Ovary (tissue), 9 donors: ENCODE results near the gene FXN. TPM values are rescaled to one million over a fixed set of nuclear protein-coding genes. Genes with fewer than 3 reads are reported as not detected.

Source experiments
- DNase-seq, 5 donors: peaks; one replicate each; pipeline ENCODE4 v3.0.0-alpha.2; 2019 to 2020
- H3K27ac ChIP-seq, 2 donors: fragments of 200-600 bp; one replicate each; pipeline versions ENCODE4 v1.5.1 to v1.8.0; 2019 to 2022
- H3K27me3 ChIP-seq: fragments of 200-600 bp; one replicate; pipeline ENCODE4 v1.8.0; 2022
- H3K36me3 ChIP-seq: fragments of 200-600 bp; sonication (generic); one replicate; pipeline ENCODE4 v1.5.1; 2019
- H3K4me1 ChIP-seq: one replicate; pipeline ENCODE4 v1.8.1; 2013; ENCODE audit warnings: mild to moderate bottlenecking, moderate library complexity; ENCODE audit not compliant: insufficient read depth
- H3K4me3 ChIP-seq: fragments of 200-600 bp; sonication (generic); one replicate; pipeline ENCODE4 v1.5.1; 2017
- H3K9me3 ChIP-seq, 2 donors: fragments of 200-600 bp in 1 of 2; sonication (generic) in 1 of 2; one replicate each; pipeline versions ENCODE4 v1.5.1 to v1.8.1; 2013 to 2019; ENCODE audit warnings: mild to moderate bottlenecking in 1 of 2, moderate library complexity in 1 of 2
- CTCF ChIP-seq, 3 donors: fragments of 450-650 bp in 2 of 3; fragments of 200-600 bp in 1 of 3; IDR thresholded peaks; one replicate each; pipeline versions ENCODE4 v1.5.1 to v1.8.0; 2016 to 2022; ENCODE audit warnings: antibody characterized with exemption in 3 of 3, mild to moderate bottlenecking in 1 of 3
- EP300 ChIP-seq: sonication (generic); formaldehyde crosslinking; IDR thresholded peaks from one replicate; pipeline ENCODE4 v1.6.1; 2017; ENCODE audit warnings: antibody characterized with exemption
- POLR2A ChIP-seq: fragments of 450-650 bp; IDR thresholded peaks from one replicate; pipeline ENCODE4 v1.6.1; 2017; ENCODE audit warnings: antibody characterized with exemption, mild to moderate bottlenecking, moderate library complexity
- WGBS, 3 donors: extraction: QIAGEN DNeasy Blood & Tissue Kit in 1 of 3; methylation state at CpG; one replicate each; pipeline versions ENCODE4 v1.1.5 to v1.1.7; 2013 to 2017; 5-methylcytosine and 5-hydroxymethylcytosine counted together
- intact Hi-C, 4 donors: fragments of 100-400 bp; cut with DNase I; formaldehyde crosslinking; loops; one replicate each; pipeline versions ENCODE4 v1.11.0 to v1.15.1; 2022 to 2023
- polyA plus RNA-seq, 2 donors: library from polyadenylated mRNA; stranded (reverse); fragments of 200-250 nt in 1 of 2; fragments of 350-450 nt in 1 of 2; fragmentation: Illumina TruSeq in 1 of 2; extraction: RNeasy Lipid Tissue Mini Kit (QIAGEN cat#74804) in 1 of 2; gene quantifications; one replicate each; pipeline ENCODE4 v1.2.3, GENCODE V29; 2013 to 2014
- total RNA-seq, 7 donors: library from RNA; depleted of rRNA in 2 of 7; stranded (reverse); fragments of >200 nt in 2 of 7; fragmentation: NEBNext Ultra II Directional in 3 of 7; extraction: Animal tissue kit (Norgen Biotek cat#: 25700) in 3 of 7; gene quantifications; one replicate each; pipeline versions ENCODE4 v1.1.0 to v1.2.4, GENCODE V29; 2016 to 2023
- donor health status: DM: no; HTN: no; CAD: no; lungs with moderate emphysema.
- donor health status: DM: no; HTN: no; CAD: no.
- donor health status: Bipolar disorder and iron deficiency.
- donor health status: DM: yes; HTN: yes; CAD: no.
- donor health status: DM: no; HTN: no; CAD: no.
- donor health status: DM: yes; HTN: yes; CAD: no.

Gene FXN
- total and polyA plus RNA-seq, 9 donors = 4.5 to 29.2 (median 21.9) TPM

- intact Hi-C loops = loop anchor here in 1 of 4 donors (10.0 kb wide), 1 partner anchor 1560 kb away; no protein-coding TSS in a partner anchor
- WGBS, 3 donors = 35 to 50% (median 40%) methylated on average over 9 of the region's 9 CpGs
- no peaks in the 10 kb centered on the region for H3K9me3 ChIP-seq
- DNase-seq = no peak
- H3K27me3 ChIP-seq = no peaks in the 10 kb centered on the region
- no peak overlapping the region for H3K27ac ChIP-seq
- peaks cover 5% of the 10 kb centered on the region for H3K4me1 ChIP-seq
- no peaks in the 10 kb centered on the region for H3K36me3 ChIP-seq
- no peak overlapping the region for H3K4me3 ChIP-seq
- TF ChIP-seq CTCF (IDR thresholded peaks at IDR 0.05) (no peak), EP300 (no peak)
Observed at GRCh38 chr9:69044240-69045219, 9.0 kb downstream of the FXN start.

DNA sequence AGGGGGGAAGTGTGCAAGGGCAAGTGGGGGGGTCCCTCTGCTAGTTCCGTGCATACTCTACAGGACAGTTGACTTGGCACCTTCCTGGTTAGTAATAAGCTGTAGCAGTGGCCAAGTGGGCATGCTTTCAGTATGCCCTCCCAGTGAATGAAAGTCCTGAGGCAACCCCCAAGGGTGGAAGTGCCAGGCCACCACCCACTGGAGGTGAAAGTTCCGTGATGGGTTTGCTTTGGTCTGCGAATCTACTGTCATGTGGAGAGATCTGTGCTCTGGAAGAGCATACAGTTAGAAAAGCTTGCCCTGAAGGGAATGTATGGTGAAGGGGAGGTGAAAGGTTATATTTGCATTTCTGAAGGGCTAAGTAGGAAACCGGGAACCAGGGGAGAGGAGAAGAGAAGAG lies 10.3 kb downstream of the FXN start:
- no peaks in the 10 kb centered on the region for H3K27me3 ChIP-seq
- no peak overlapping the region for H3K27ac ChIP-seq
- 88 to 90% (median 88%) methylated on average over 4 of the region's 4 CpGs for WGBS, 3 donors
- no peaks in the 10 kb centered on the region for H3K36me3 ChIP-seq
- DNase-seq = no peak
- intact Hi-C loops = loop anchor here in 1 of 4 donors (10.0 kb wide), 1 partner anchor 1559 kb away; no protein-coding TSS in a partner anchor
- no peak overlapping the region for H3K4me3 ChIP-seq
- TF ChIP-seq EP300 (no peak), CTCF (IDR thresholded peaks at IDR 0.05) (no peak), POLR2A (no peak)
- peaks cover 5% of the 10 kb centered on the region for H3K4me1 ChIP-seq
- H3K9me3 ChIP-seq = no peaks in the 10 kb centered on the region

GRCh38 chr9:69046723-69047122 lies 11.2 kb downstream of the FXN start:
- H3K27me3 ChIP-seq = no peaks in the 10 kb centered on the region
- DNase-seq = no peak
- H3K36me3 ChIP-seq = no peaks in the 10 kb centered on the region
- no peaks in the 10 kb centered on the region for H3K9me3 ChIP-seq
- TF ChIP-seq CTCF (IDR thresholded peaks at IDR 0.05) (no peak), EP300 (no peak), POLR2A (no peak)
- 72 to 77% (median 74%) methylated on average over 4 of the region's 4 CpGs for WGBS, 3 donors
- H3K4me1 ChIP-seq = peaks cover 5% of the 10 kb centered on the region
- intact Hi-C loops = loop anchor here in 1 of 4 donors (10.0 kb wide), 1 partner anchor 1558 kb away; no protein-coding TSS in a partner anchor
- no peak overlapping the region for H3K27ac ChIP-seq
- no peak overlapping the region for H3K4me3 ChIP-seq

- intact Hi-C loops = loop anchor here in 1 of 4 donors (10.0 kb wide), 1 partner anchor 1557 kb away; no protein-coding TSS in a partner anchor
- DNase-seq = no peak
Observed at GRCh38 chr9:69047371-69047770, 11.8 kb downstream of the FXN start.

More at GRCh38 chr9:69047371-69047770, 11.8 kb downstream of the FXN start:
- TF ChIP-seq POLR2A (no peak), EP300 (no peak), CTCF (IDR thresholded peaks at IDR 0.05) (no peak)
- Histone ChIP-seq H3K27ac (no peak overlapping the region), H3K27me3 (no peaks in the 10 kb centered on the region), H3K36me3 (no peaks in the 10 kb centered on the region), H3K4me1 (peaks cover 5% of the 10 kb centered on the region), H3K9me3 (no peaks in the 10 kb centered on the region), H3K4me3 (no peak overlapping the region)
- WGBS, 3 donors = 44 to 71% (median 64%) methylated on average over 4 of the region's 4 CpGs
